ENCODE measurements around the gene WNT3A. TPM values are rescaled to one million over a fixed set of nuclear protein-coding genes. Genes with fewer than 3 reads are reported as not detected.

WNT3A gene
- total and polyA plus RNA-seq, 3 donors from 2014 or later, result 0.08 to 0.19 (median 0.13) TPM

DNA sequence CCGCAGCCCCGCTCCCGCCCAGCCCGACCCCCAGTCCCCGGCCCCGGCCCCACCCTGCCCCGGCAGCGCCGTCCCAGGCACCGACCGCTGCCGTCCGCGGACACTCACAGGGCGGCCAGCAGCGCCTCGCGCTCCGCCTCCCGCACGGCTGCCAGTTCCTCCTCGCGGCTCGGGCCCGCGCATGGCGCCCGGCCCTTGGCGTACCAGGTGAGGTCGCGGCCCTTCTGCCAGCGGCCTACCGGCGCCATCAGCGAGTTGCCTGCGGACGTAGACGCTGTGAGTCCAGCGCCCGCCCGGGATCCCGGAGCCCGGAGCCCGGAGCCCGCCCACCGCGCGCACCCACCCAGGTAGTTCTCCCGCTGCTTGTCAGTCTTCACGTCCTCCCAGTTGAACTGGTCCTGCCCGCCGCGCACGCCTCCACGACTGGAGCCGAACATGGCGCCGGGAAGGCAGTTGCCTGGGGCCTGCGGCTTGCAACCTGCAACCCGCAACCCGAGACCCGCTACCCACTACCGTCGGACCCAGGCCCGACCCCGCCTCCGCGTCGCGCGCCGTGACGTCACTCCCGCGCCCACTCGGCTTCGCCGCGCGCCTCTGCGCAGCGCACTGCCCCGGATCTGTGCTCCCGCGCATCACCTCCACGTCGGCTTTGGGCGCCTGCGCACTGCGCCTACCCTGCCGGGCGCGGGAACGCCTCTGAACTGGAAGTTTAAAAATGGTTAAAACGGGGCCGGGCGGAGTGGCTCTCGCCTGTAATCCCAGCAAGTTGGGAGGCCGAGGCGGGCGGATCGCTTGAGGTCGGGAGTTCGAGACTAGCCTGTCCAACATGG lies 96.2 kb downstream of the WNT3A start, which contains the start of gene C1orf35:
Gene C1orf35 (minus strand): TSS at position 535 of the 830 bp plus-strand sequence. CDS start 98 bp downstream, at position 437.
- DNase-seq, result peak; percentile 94
- peak; percentile 18 for TF ChIP-seq POLR2A (IDR thresholded peaks at IDR 0.05)
- TF ChIP-seq, protein P1, sequence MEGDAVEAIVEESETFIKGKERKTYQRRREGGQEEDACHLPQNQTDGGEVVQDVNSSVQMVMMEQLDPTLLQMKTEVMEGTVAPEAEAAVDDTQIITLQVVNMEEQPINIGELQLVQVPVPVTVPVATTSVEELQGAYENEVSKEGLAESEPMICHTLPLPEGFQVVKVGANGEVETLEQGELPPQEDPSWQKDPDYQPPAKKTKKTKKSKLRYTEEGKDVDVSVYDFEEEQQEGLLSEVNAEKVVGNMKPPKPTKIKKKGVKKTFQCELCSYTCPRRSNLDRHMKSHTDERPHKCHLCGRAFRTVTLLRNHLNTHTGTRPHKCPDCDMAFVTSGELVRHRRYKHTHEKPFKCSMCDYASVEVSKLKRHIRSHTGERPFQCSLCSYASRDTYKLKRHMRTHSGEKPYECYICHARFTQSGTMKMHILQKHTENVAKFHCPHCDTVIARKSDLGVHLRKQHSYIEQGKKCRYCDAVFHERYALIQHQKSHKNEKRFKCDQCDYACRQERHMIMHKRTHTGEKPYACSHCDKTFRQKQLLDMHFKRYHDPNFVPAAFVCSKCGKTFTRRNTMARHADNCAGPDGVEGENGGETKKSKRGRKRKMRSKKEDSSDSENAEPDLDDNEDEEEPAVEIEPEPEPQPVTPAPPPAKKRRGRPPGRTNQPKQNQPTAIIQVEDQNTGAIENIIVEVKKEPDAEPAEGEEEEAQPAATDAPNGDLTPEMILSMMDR (IDR thresholded peaks at IDR 0.05), result peak in 1 of 3 experiments; percentile 20
- WGBS, 2 donors, result 1% methylated on average over 22 to 75 of the region's 104 CpGs
- H3K27me3 ChIP-seq, result no peaks in the 10 kb centered on the region
- intact Hi-C loops (cut with DNase I; ENCODE audit: low total_unique reads), result no loop called here
- no peaks in the 10 kb centered on the region for H3K36me3 ChIP-seq (ENCODE audit: low read depth, missing control alignments)
- H3K9me3 ChIP-seq, result no peaks in the 10 kb centered on the region
- peak within 1 kb of the TSS; percentile 90 to 93 for H3K27ac ChIP-seq
- peaks cover 16% of the 10 kb centered on the region for H3K4me1 ChIP-seq
- peak within 1 kb of the TSS; percentile 98 for H3K4me3 ChIP-seq

DNA sequence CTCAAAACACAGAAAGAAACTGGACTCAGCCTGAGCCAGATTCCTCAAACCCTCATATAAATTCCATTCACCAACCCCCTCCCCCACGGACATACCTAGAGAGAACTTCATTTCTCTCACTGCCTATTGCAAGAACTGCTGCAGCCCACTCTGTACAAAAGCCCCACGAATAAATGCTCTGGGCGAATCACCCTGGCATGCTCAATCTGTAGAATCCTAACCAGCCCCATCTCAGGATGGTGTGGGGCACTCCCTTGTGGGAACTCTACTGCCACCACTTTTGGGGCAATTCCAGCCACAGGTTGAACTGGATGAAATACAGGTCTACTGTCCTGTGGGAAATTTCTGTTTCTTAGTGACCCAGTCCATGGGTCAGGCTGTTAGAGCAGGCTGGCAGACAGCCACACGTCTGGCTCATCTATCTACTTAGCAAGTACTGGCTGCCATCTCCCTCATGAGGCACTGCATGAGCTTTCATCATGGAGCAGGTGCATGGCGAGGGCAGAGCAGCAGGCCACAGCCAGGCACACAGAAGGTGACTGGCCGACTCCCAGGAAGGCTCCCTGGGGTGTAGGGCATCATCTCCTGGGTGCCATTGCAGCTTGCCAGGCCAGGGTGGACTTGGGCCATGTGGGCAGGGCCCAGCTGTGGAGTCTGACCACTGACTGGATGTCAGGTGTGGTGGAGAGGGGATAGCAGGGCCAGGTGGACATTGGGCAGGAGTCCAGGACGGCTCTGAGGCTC lies 97.9 kb downstream of the WNT3A start:
- no peak overlapping the region for H3K27ac ChIP-seq
- WGBS, 2 donors, result 72 to 73% methylated on average over 6 to 7 of the region's 7 CpGs
- TF ChIP-seq, protein P1 (IDR thresholded peaks at IDR 0.05), result no peak
- H3K27me3 ChIP-seq, result no peaks in the 10 kb centered on the region
- no peak for DNase-seq
- intact Hi-C loops (cut with DNase I; ENCODE audit: low total_unique reads), result no loop called here
- no peaks in the 10 kb centered on the region for H3K9me3 ChIP-seq
- peaks cover 23% of the 10 kb centered on the region for H3K4me1 ChIP-seq
- no peak overlapping the region for H3K4me3 ChIP-seq
- H3K36me3 ChIP-seq (ENCODE audit: low read depth, missing control alignments), result no peaks in the 10 kb centered on the region

DNA sequence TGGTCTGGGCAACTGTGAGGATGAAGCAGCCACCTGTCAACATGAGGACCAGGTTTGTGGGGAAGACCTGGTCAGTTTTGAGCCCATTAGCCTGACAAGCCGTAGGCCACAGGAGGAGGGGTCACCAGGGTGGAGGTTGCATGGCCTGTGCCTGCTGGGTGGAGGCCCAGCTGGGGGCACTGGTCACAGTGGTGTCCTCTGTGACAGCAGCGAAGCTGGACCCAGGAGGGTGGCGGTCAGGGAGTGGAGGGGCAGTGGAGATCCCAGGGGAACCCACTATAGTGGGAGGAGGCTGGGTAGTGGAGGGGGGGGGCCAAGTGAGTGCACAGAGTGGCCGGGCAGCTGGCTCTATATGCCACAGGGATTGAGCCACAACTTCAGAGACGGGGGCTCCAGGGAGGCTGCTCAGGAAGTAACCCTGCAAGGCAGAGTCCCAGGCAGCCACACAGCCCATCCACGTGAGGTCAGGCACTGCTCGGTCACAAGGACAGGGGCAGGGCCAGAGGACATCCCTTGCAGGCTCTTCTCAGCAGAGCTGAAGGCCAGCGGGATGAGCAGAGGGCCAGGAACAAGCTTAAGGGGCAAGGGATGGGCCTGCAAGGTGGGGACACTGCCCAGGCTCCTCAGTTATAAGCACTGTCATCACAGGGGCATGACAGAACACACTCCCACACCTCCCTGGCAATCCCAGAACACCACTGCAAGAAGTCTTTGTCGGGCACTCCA lies 98.6 kb downstream of the WNT3A start:
- intact Hi-C loops (cut with DNase I; ENCODE audit: low total_unique reads), result no loop called here
- H3K27ac ChIP-seq, result no peak overlapping the region
- H3K27me3 ChIP-seq, result no peaks in the 10 kb centered on the region
- DNase-seq, result no peak
- no peak for TF ChIP-seq POLR2A (IDR thresholded peaks at IDR 0.05)
- TF ChIP-seq, protein P1 (IDR thresholded peaks at IDR 0.05), result no peak
- H3K4me3 ChIP-seq, result no peak overlapping the region
- H3K36me3 ChIP-seq (ENCODE audit: low read depth, missing control alignments), result no peaks in the 10 kb centered on the region
- no peaks in the 10 kb centered on the region for H3K9me3 ChIP-seq
- H3K4me1 ChIP-seq, result peaks cover 29% of the 10 kb centered on the region
- 58 to 77% methylated on average over 6 to 9 of the region's 9 CpGs for WGBS, 2 donors

DNA sequence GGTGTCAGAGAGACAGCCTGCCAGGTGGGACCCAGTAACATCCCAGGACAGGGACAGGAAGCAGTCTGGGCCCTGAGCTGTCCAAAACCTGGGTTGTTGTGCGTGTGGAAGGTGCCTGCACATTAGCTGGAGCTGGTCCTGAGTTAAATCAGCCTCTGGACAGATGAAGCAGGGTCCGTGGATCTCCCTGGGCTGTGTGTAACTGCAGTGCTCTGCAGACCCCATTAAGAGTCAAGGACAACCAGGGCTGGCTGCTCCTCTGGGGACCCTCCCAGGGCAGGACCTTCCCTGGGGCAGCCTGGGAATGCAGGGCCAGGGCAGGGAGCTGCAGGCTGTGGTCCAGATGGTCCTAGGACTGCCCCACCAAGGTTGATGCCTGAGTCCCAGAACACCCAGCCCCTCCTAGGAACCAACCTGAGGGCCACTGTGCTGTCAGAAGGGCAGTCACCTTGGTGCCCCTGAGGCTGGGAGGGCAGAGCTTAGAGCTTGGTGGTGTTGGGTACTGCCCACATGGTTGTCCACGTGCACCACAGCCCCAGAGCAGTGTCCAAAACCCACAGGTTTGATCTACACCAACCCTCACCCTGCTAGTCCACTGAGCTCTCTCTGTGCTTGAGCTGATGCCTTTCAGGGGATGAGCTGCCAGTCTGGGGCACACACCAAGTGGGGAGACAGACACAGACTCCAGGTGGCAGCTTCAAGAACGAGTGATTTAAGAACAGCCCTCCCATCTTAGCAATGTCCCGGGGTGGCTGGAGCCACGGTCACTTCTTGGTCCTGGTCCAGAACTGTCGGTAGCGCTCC lies 99.4 kb downstream of the WNT3A start:
- no peaks in the 10 kb centered on the region for H3K36me3 ChIP-seq (ENCODE audit: low read depth, missing control alignments)

More for the DNA sequence above, 99.4 kb downstream of the WNT3A start:
- Histone ChIP-seq H3K27ac (no peak overlapping the region), H3K27me3 (no peaks in the 10 kb centered on the region), H3K4me3 (no peak overlapping the region), H3K4me1 (peaks cover 29% of the 10 kb centered on the region), H3K9me3 (no peaks in the 10 kb centered on the region)
- 72 to 95% methylated on average over 6 to 8 of the region's 8 CpGs for WGBS, 2 donors
- intact Hi-C loops (cut with DNase I; ENCODE audit: low total_unique reads), result no loop called here
- TF ChIP-seq POLR2A (IDR thresholded peaks at IDR 0.05), result no peak
- TF ChIP-seq, protein P1 (IDR thresholded peaks at IDR 0.05), result no peak
- no peak for DNase-seq
